Activated B cell treated with CpG ODN at 0.5 μM for 24 hours (primary cell): Measurements from ENCODE around the gene ZNHIT2. TPM values are rescaled to one million over a fixed set of nuclear protein-coding genes. Genes with fewer than 3 reads are reported as not detected.

ENCODE experiments used
- ATAC-seq: fragments of 200-7000 bp; cut with Tn5 transposase; one replicate; pipeline ENCODE4 v1.10.0; 2021; ENCODE audit warnings: low read depth, mild to moderate bottlenecking, moderate library complexity
- CTCF ChIA-PET: fragments of 350-600 bp; sonication (Branson Sonifier 250); formaldehyde crosslinking; loops from one replicate; lab custom pipeline; 2021; ENCODE audit warnings: antibody characterized with exemption; lab: Charles Lee
- POLR2A ChIA-PET: fragments of 350-600 bp; sonication (Branson Sonifier 250); formaldehyde crosslinking; loops from one replicate; lab custom pipeline; 2021; ENCODE audit warnings: antibody characterized with exemption; lab: Charles Lee
- DNase-seq: peaks from one replicate; pipeline ENCODE4 v3.0.0; 2022
- H3K27ac Mint-ChIP-seq: one replicate; pipeline ENCODE4 v1.8.0; 2020; ENCODE audit warnings: mixed read lengths
- H3K27me3 Mint-ChIP-seq: one replicate; pipeline ENCODE4 v1.8.0; 2021; ENCODE audit warnings: mixed read lengths
- H3K36me3 Mint-ChIP-seq: one replicate; pipeline ENCODE4 v1.8.0; 2021; ENCODE audit warnings: low read depth, mixed read lengths
- H3K4me1 Mint-ChIP-seq: one replicate; pipeline ENCODE4 v1.8.0; 2021; ENCODE audit warnings: mixed read lengths
- H3K4me3 Mint-ChIP-seq: one replicate; pipeline ENCODE4 v1.8.0; 2020; ENCODE audit warnings: mild to moderate bottlenecking, mixed read lengths
- H3K9me3 Mint-ChIP-seq: one replicate; pipeline ENCODE4 v1.8.0; 2020; ENCODE audit warnings: mixed read lengths
- intact Hi-C: fragments of 100-400 bp; cut with micrococcal nuclease; formaldehyde crosslinking; loops from one replicate; pipeline ENCODE4 v1.15.1; 2024
- total RNA-seq: library from RNA; stranded (reverse); gene quantifications from 2 replicates; pipeline ENCODE4 v1.2.3, GENCODE V29; 2022
- TF ChIP-seq, protein P1 (sequence below): fragments of 200-600 bp; IDR thresholded peaks from one replicate; pipeline ENCODE4 v1.8.0; 2022; ENCODE audit warnings: antibody characterized with exemption, mild to moderate bottlenecking

The ZNHIT2 gene
- total RNA-seq, 1 donor from 2014 or later: 13.4 TPM

DNA sequence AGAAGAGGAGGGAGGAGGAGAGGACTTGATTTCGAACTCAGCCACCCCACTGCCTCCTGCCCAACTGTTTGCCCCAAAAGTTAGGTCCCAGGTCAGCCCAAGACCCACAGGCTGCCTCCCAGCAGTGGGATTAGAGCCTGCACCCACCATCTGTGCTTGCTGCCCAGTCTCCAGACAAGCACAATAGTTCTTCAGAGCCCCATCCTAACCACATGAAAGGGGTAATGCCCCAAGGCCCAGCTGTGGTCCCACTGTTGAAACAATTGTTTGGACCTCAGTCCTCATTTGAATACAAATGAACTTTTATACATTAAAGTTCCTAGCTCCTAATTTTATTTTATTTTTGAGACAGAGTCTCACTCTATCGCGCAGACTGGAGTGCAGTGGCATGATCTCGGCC lies 26.9 kb downstream of the ZNHIT2 start:
- ATAC-seq: no peak
- POLR2A ChIA-PET: no interaction called here
- intact Hi-C loops: no loop called here
- no peaks in the 10 kb centered on the region for H3K9me3 Mint-ChIP-seq
- no peak for DNase-seq
- peaks cover 9% of the 10 kb centered on the region for H3K4me1 Mint-ChIP-seq
- H3K27me3 Mint-ChIP-seq: no peaks in the 10 kb centered on the region
- H3K27ac Mint-ChIP-seq: no peak overlapping the region
- CTCF ChIA-PET: no interaction called here
- peaks cover 40% of the 10 kb centered on the region for H3K36me3 Mint-ChIP-seq
- TF ChIP-seq, protein P1, sequence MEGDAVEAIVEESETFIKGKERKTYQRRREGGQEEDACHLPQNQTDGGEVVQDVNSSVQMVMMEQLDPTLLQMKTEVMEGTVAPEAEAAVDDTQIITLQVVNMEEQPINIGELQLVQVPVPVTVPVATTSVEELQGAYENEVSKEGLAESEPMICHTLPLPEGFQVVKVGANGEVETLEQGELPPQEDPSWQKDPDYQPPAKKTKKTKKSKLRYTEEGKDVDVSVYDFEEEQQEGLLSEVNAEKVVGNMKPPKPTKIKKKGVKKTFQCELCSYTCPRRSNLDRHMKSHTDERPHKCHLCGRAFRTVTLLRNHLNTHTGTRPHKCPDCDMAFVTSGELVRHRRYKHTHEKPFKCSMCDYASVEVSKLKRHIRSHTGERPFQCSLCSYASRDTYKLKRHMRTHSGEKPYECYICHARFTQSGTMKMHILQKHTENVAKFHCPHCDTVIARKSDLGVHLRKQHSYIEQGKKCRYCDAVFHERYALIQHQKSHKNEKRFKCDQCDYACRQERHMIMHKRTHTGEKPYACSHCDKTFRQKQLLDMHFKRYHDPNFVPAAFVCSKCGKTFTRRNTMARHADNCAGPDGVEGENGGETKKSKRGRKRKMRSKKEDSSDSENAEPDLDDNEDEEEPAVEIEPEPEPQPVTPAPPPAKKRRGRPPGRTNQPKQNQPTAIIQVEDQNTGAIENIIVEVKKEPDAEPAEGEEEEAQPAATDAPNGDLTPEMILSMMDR: no peak
- H3K4me3 Mint-ChIP-seq: no peak overlapping the region

DNA sequence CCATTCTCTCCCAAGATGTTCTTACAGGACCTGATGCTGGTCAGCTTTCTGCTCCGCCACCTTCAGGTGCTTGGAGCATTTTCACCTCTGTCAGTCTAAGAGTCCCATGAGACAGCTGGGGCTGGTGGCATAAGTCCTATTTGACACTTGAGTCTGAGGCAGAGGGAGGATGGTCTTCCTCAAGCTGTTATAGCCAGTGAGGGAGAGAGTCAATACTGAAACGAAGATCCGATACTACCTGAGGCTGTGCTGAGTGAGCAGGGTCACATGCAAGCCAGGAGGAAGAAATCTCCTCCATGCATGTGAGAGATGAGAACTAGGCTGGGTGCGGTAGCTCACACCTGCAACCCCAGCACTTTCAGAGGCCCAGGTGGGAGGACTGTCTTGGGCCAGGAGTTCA lies 27.9 kb downstream of the ZNHIT2 start:
- intact Hi-C loops: no loop called here
- ChIA-PET CTCF (no interaction called here), POLR2A (interaction anchor here (0.9 kb wide), 1 partner anchor 28 kb away, joined by 3 read pairs; the partner anchor contains the start of gene ZNHIT2)
- Mint-ChIP-seq H3K4me1 (peaks cover 16% of the 10 kb centered on the region), H3K27ac (no peak overlapping the region), H3K9me3 (no peaks in the 10 kb centered on the region), H3K27me3 (no peaks in the 10 kb centered on the region), H3K36me3 (peaks cover 48% of the 10 kb centered on the region), H3K4me3 (no peak overlapping the region)
- no peak for DNase-seq
- TF ChIP-seq, protein P1: no peak
- no peak for ATAC-seq

DNA sequence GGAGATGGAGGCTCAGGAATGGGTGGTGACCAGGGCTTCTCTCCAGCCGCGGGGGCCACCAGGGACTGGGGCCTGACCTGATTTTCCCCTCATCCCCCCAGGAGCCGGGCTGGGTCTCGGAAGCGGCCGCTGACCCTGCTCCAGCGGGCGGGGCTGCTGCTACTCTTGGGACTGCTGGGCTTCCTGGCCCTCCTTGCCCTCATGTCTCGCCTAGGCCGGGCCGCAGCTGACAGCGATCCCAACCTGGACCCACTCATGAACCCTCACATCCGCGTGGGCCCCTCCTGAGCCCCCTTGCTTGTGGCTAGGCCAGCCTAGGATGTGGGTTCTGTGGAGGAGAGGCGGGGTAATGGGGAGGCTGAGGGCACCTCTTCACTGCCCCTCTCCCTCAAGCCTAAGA lies 29.7 kb downstream of the ZNHIT2 start:
- intact Hi-C loops: no loop called here
- no peak overlapping the region for H3K27ac Mint-ChIP-seq
- H3K9me3 Mint-ChIP-seq: no peaks in the 10 kb centered on the region
- no peaks in the 10 kb centered on the region for H3K27me3 Mint-ChIP-seq
- H3K36me3 Mint-ChIP-seq: peaks cover 52% of the 10 kb centered on the region
- DNase-seq: no peak
- ATAC-seq: no peak
- TF ChIP-seq, protein P1: no peak
- ChIA-PET POLR2A (no interaction called here), CTCF (no interaction called here)
- H3K4me3 Mint-ChIP-seq: no peak overlapping the region
- H3K4me1 Mint-ChIP-seq: peaks cover 26% of the 10 kb centered on the region

DNA sequence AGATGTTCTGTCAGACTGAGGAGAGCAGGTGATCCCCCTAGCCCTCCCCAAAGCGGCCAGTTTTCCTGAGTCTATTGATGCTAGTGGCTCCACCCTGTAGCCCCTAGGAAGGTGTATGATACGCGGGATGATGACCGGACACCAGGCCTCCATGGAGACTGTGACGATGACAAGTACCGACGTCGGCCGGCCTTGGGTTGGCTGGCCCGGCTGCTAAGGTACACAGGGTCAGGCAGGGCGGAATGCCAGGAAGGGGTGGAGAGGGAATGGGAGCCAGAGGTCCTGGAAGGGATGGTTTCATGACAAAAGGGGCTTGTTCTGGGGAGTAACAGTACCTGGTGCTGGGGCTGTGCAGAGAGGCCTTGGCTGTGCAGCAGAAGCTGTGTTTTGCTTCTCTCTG lies 30.3 kb downstream of the ZNHIT2 start:
- no peaks in the 10 kb centered on the region for H3K9me3 Mint-ChIP-seq
- ChIA-PET POLR2A (interaction anchor here (0.5 kb wide), 1 partner anchor 36 kb away, joined by 3 read pairs; no protein-coding TSS in a partner anchor), CTCF (no interaction called here)
- H3K36me3 Mint-ChIP-seq: peaks cover 52% of the 10 kb centered on the region
- DNase-seq (no peak), ATAC-seq (no peak)
- TF ChIP-seq, protein P1: no peak
- intact Hi-C loops: no loop called here
- H3K27me3 Mint-ChIP-seq: no peaks in the 10 kb centered on the region
- H3K27ac Mint-ChIP-seq: no peak overlapping the region
- peaks cover 25% of the 10 kb centered on the region for H3K4me1 Mint-ChIP-seq
- H3K4me3 Mint-ChIP-seq: no peak overlapping the region

DNA sequence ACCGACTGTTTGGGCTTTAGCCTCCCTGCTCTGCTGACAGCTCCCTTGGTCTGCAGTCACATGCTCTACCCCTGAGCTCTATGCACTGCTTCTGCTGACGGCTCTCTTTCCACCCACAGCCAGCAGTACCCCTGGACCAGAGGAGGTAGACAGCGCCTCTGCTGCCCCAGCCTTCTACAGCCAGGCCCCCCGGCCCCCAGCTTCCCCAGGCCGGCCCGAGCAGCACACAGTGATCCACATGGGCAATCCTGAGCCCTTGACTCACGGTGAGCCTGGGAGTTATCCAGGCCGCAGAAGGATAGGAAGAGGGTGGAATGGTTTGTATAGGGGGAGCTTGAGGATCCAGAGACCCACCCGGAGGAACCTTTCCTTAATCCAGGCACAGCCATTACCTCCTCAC lies 30.7 kb downstream of the ZNHIT2 start:
- DNase-seq: no peak
- CTCF ChIA-PET: no interaction called here
- H3K4me3 Mint-ChIP-seq: no peak overlapping the region
- H3K36me3 Mint-ChIP-seq: peaks cover 52% of the 10 kb centered on the region
- no peaks in the 10 kb centered on the region for H3K9me3 Mint-ChIP-seq
- H3K27ac Mint-ChIP-seq: no peak overlapping the region
- intact Hi-C loops: no loop called here
- TF ChIP-seq, protein P1: no peak
- POLR2A ChIA-PET: interaction anchor here (0.5 kb wide), 1 partner anchor 36 kb away, joined by 3 read pairs; no protein-coding TSS in a partner anchor
- H3K4me1 Mint-ChIP-seq: peaks cover 25% of the 10 kb centered on the region
- ATAC-seq: no peak
- H3K27me3 Mint-ChIP-seq: no peaks in the 10 kb centered on the region
